ENCODE results near the gene RDH13.

The RDH13 gene

GRCh38 chr19:55092423-55093318 lies 29.7 kb upstream of the RDH13 start:
- TF ChIP-seq, protein P1, sequence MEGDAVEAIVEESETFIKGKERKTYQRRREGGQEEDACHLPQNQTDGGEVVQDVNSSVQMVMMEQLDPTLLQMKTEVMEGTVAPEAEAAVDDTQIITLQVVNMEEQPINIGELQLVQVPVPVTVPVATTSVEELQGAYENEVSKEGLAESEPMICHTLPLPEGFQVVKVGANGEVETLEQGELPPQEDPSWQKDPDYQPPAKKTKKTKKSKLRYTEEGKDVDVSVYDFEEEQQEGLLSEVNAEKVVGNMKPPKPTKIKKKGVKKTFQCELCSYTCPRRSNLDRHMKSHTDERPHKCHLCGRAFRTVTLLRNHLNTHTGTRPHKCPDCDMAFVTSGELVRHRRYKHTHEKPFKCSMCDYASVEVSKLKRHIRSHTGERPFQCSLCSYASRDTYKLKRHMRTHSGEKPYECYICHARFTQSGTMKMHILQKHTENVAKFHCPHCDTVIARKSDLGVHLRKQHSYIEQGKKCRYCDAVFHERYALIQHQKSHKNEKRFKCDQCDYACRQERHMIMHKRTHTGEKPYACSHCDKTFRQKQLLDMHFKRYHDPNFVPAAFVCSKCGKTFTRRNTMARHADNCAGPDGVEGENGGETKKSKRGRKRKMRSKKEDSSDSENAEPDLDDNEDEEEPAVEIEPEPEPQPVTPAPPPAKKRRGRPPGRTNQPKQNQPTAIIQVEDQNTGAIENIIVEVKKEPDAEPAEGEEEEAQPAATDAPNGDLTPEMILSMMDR (IDR thresholded peaks at IDR 0.05; ENCODE audit: unreplicated experiment in 3 of 3): no peak
- peaks cover 15% of the 10 kb centered on the region for H3K27me3 Mint-ChIP-seq (ENCODE audit: low read depth)
- H3K4me1 Mint-ChIP-seq: peaks cover 11% of the 10 kb centered on the region
- H3K4me3 Mint-ChIP-seq: no peak overlapping the region
- no peak overlapping the region for H3K27ac Mint-ChIP-seq
- peaks cover 11% of the 10 kb centered on the region for H3K36me3 Mint-ChIP-seq (ENCODE audit: low read depth)
- H3K9me3 Mint-ChIP-seq: no peaks in the 10 kb centered on the region

GRCh38 chr19:55091955-55092354 lies 29.0 kb upstream of the RDH13 start:
- TF ChIP-seq, protein P1 (IDR thresholded peaks at IDR 0.05; ENCODE audit: unreplicated experiment in 3 of 3): no peak
- Mint-ChIP-seq H3K4me1 (peaks cover 17% of the 10 kb centered on the region), H3K9me3 (no peaks in the 10 kb centered on the region), H3K27me3 (ENCODE audit: low read depth) (peaks cover 22% of the 10 kb centered on the region), H3K4me3 (no peak overlapping the region), H3K27ac (no peak overlapping the region), H3K36me3 (ENCODE audit: low read depth) (peaks cover 11% of the 10 kb centered on the region)

- H3K9me3 Mint-ChIP-seq: no peaks in the 10 kb centered on the region
- TF ChIP-seq, protein P1 (IDR thresholded peaks at IDR 0.05; ENCODE audit: unreplicated experiment in 3 of 3): no peak
- peaks cover 11% of the 10 kb centered on the region for H3K36me3 Mint-ChIP-seq (ENCODE audit: low read depth)
- H3K27me3 Mint-ChIP-seq (ENCODE audit: low read depth): peaks cover 25% of the 10 kb centered on the region
- H3K4me1 Mint-ChIP-seq: peaks cover 17% of the 10 kb centered on the region
- no peak overlapping the region for H3K27ac Mint-ChIP-seq
- H3K4me3 Mint-ChIP-seq: no peak overlapping the region
Measured at GRCh38 chr19:55091126-55091910, 28.4 kb upstream of the RDH13 start.

DNA sequence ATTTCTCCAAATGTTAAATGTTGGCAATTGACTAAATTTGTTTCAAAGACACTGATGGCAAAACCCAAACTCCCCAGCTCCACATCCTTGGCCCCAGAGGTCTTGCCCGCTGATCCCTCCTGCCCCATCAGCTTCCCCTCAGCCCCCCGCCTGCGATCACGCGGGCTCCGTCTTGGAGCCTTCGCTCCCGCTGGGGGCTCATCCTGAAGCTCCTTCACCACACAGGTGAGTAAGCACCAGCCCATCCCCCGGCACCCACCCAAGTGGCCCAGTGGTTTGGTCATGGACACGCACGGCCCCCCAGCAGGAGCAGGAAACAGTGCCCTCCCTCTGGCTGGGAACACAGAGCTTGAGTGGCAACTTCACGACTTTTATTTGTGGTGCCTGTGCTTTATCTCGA lies 27.6 kb upstream of the RDH13 start:
- no peak overlapping the region for H3K4me3 Mint-ChIP-seq
- no peaks in the 10 kb centered on the region for H3K9me3 Mint-ChIP-seq
- TF ChIP-seq, protein P1 (IDR thresholded peaks at IDR 0.05; ENCODE audit: unreplicated experiment in 3 of 3): no peak
- no peak overlapping the region for H3K27ac Mint-ChIP-seq
- peaks cover 32% of the 10 kb centered on the region for H3K27me3 Mint-ChIP-seq (ENCODE audit: low read depth)
- H3K36me3 Mint-ChIP-seq (ENCODE audit: low read depth): peaks cover 11% of the 10 kb centered on the region
- peaks cover 17% of the 10 kb centered on the region for H3K4me1 Mint-ChIP-seq

DNA sequence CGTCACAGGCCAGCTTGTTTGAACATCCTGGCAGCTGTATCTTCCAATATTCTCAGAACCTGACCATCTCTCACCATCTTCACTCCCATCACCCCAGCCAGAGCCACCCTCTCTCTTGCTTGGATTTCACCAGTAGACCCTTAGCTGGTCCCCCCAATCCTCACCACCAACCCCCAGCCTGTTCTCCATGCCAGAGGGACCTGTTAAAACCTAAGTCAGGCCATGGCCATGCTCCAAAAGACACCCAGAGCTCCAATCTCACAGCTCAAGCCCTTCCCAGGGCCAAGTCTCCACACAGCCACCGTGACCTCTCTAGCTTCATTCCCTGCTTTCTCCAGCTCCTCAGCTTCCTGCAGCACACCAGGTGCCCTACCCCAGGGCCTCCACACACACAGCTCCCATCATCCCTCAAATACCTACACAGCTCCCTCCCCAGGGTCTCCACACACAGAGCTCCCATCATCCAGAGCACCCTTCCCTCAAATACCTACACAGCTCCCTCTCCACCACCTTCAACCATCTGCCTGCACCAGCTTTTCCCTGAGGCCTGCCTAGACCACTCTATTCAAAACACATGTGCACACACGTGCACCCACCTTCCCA lies 26.5 kb upstream of the RDH13 start:
- H3K9me3 Mint-ChIP-seq: no peaks in the 10 kb centered on the region
- no peak overlapping the region for H3K27ac Mint-ChIP-seq
- peaks cover 43% of the 10 kb centered on the region for H3K27me3 Mint-ChIP-seq (ENCODE audit: low read depth)
- H3K4me3 Mint-ChIP-seq: peak overlapping the region in 2 of 3 experiments; percentile 3 to 47
- H3K36me3 Mint-ChIP-seq (ENCODE audit: low read depth): peaks cover 6% of the 10 kb centered on the region
- peaks cover 17% of the 10 kb centered on the region for H3K4me1 Mint-ChIP-seq
- TF ChIP-seq, protein P1 (IDR thresholded peaks at IDR 0.05; ENCODE audit: unreplicated experiment in 3 of 3): no peak
